HepG2 (cell line): ENCODE results near the gene MILR1. TPM values are rescaled to one million over a fixed set of nuclear protein-coding genes. Genes with fewer than 3 reads are reported as not detected.

Experiments
- GABPA ChIP-seq, 2 experiments: IDR thresholded peaks; 2 replicates each; pipeline ENCODE4 v1.6.1; 2011 to 2016; ENCODE audit warnings: low read depth in 2 of 2, low read length in 1 of 2, missing biosample characterization in 1 of 2, missing genetic modification characterization in 1 of 2
- GLI4 ChIP-seq: sonication (generic); formaldehyde crosslinking; IDR thresholded peaks from 2 replicates; pipeline ENCODE4 v1.5.1; 2020; ENCODE audit warnings: missing genetic modification reagents, mild to moderate bottlenecking, moderate library complexity, borderline replicate concordance
- SPEN ChIP-seq: sonication (generic); formaldehyde crosslinking; IDR thresholded peaks from 2 replicates; pipeline ENCODE4 v1.5.1; 2020; ENCODE audit warnings: low read depth, mild to moderate bottlenecking, missing genetic modification reagents
- polyA plus RNA-seq, 8 experiments: library from polyadenylated mRNA; depleted of rRNA in 3 of 8; stranded (reverse) in 7 of 8; unstranded in 1 of 8; fragments of >200 nt; fragmentation: Illumina TruSeq in 4 of 8; extraction: Trizol in 4 of 8; gene quantifications; 2 replicates each; pipeline versions ENCODE4 v1.2.1 to v1.2.3, GENCODE V29; 2011 to 2016; ENCODE audit warnings: low read depth in 4 of 8, missing spikeins in 1 of 8, mixed read lengths in 1 of 8; ENCODE audit not compliant: insufficient read depth in 1 of 8
- total RNA-seq, 5 experiments: library from RNA; depleted of rRNA; stranded (reverse); fragments of >200 nt; fragmentation: Illumina TruSeq; extraction: Trizol; gene quantifications; 2 replicates each; pipeline ENCODE4 v1.2.3, GENCODE V29; 2016; ENCODE audit warnings: low read depth in 1 of 5
- TF ChIP-seq, protein P1 (sequence below), 2 experiments: sonication (generic) in 1 of 2; formaldehyde crosslinking in 1 of 2; IDR thresholded peaks; 2 replicates each; pipeline versions ENCODE4 v1.6.1 to v1.9.0; 2014 to 2022; ENCODE audit warnings: antibody characterized with exemption in 1 of 2, borderline replicate concordance in 1 of 2, inconsistent platforms in 1 of 2, low read depth in 1 of 2, missing genetic modification reagents in 1 of 2
- TF ChIP-seq, protein P2 (sequence below): sonication (generic); formaldehyde crosslinking; IDR thresholded peaks from 2 replicates; pipeline ENCODE4 v1.8.0; 2022; ENCODE audit warnings: low read depth, missing genetic modification reagents

Gene MILR1
- total and polyA plus RNA-seq, 2 of the 13 experiments (the other 11 are each of a cell fraction or from before 2014, with no cell fraction given), result 0.27 to 1.7 TPM

DNA sequence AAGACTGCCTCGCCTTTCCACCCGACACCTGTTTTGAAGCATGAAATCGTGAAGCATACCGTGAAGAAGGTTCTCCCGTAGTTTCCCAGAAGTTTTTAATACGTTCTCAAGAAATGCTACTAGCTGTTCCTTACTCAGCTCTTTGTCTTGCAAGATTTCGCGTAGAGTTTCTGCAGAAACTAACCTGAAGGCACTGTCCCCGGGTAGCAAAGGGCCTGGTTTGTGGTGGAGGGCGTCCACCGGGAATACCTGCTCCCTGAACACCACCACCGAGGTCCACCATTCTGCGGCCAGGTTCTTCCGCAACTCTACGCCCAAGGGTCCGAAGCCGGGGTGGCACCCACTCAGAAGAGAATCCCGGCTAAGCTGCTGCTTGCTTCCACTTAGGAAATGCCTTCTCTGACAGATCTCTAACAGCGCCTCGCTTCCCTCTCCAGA is 47.5 kb downstream of the MILR1 start (continued):
- TF ChIP-seq, protein P1, sequence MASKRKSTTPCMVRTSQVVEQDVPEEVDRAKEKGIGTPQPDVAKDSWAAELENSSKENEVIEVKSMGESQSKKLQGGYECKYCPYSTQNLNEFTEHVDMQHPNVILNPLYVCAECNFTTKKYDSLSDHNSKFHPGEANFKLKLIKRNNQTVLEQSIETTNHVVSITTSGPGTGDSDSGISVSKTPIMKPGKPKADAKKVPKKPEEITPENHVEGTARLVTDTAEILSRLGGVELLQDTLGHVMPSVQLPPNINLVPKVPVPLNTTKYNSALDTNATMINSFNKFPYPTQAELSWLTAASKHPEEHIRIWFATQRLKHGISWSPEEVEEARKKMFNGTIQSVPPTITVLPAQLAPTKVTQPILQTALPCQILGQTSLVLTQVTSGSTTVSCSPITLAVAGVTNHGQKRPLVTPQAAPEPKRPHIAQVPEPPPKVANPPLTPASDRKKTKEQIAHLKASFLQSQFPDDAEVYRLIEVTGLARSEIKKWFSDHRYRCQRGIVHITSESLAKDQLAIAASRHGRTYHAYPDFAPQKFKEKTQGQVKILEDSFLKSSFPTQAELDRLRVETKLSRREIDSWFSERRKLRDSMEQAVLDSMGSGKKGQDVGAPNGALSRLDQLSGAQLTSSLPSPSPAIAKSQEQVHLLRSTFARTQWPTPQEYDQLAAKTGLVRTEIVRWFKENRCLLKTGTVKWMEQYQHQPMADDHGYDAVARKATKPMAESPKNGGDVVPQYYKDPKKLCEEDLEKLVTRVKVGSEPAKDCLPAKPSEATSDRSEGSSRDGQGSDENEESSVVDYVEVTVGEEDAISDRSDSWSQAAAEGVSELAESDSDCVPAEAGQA (IDR thresholded peaks at IDR 0.05; ENCODE audit: low read depth), result no peak
- TF ChIP-seq, protein P1 (CRISPR knock-in tag; IDR thresholded peaks at IDR 0.05; ENCODE audit: borderline replicate concordance), result no peak
- TF ChIP-seq, protein P2, sequence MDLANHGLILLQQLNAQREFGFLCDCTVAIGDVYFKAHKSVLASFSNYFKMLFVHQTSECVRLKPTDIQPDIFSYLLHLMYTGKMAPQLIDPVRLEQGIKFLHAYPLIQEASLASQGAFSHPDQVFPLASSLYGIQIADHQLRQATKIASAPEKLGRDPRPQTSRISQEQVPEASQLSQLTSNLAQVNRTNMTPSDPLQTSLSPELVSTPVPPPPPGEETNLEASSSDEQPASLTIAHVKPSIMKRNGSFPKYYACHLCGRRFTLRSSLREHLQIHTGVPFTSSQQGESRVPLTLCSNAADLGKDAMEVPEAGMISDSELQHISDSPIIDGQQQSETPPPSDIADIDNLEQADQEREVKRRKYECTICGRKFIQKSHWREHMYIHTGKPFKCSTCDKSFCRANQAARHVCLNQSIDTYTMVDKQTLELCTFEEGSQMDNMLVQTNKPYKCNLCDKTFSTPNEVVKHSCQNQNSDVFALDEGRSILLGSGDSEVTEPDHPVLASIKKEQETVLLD (CRISPR knock-in tag), result no peak
- no peak for TF ChIP-seq GLI4 (CRISPR knock-in tag)
- TF ChIP-seq GABPA (IDR thresholded peaks at IDR 0.05; ENCODE audit: low read depth, low read length), result no peak
- no peak for TF ChIP-seq GABPA (CRISPR knock-in tag; IDR thresholded peaks at IDR 0.05; ENCODE audit: low read depth)
- no peak for TF ChIP-seq SPEN (CRISPR knock-in tag)
- TF ChIP-seq, all 625 proteins: peak for 23
